ENCODE data around the gene LRRC55. TPM values are rescaled to one million over a fixed set of nuclear protein-coding genes. Genes with fewer than 3 reads are reported as not detected.

LRRC55 gene
- total RNA-seq, 1 experiment from 2014 or later = not detected

DNA sequence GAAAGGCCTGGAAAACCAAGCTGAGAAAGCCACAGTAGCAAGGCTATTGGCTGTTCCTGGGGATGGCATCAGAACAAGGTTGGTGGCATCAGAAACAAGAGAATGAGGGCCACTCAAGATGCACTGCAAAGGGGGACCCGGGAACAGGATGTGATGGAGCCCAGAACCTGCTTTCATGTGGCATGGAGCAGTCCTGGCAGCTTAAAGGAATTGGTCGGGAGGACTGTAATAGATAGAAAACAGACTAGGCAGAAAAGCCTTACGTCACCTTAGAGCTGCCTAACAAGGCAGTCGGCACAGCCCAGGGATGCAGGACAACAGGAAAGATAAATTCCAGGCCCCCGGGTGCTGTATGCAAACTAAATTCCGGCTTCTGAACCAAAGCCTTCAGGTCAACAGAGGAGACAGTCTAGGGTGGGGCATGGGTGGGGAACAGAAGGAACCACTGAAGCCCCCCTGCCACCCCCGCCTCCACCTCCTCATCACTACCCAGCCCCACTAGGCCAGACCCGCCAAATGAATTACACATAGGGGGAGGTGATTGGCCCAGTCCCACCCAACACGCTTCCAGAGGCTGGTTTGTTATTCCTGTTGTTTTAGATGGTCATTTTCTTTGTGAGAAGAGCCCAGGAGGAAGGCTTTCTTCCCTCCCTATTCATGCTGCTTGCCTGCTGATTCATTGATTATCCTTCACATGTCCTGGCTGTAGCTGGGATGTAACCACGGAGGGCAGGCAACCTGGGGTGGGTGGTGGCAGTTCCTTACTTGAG lies 25.7 kb upstream of the LRRC55 start:
- no peak for DNase-seq
- Histone ChIP-seq H3K27ac (ENCODE audit: low read length) (no peak overlapping the region), H3K9ac (ENCODE audit: low read length) (no peak overlapping the region), H3K9me2 (replicated peaks; ENCODE audit: insufficient read depth, low read length) (no peaks in the 10 kb centered on the region), H3K9me3 (ENCODE audit: low read length) (no peaks in the 10 kb centered on the region), H3K4me3 (ENCODE audit: low read length) (no peak overlapping the region), H3K36me3 (ENCODE audit: insufficient read depth, low read length) (no peaks in the 10 kb centered on the region), H3K4me2 (ENCODE audit: low read depth, low read length, poor library complexity, severe bottlenecking) (no peak overlapping the region), H3K4me1 (ENCODE audit: low read length) (peaks cover 8% of the 10 kb centered on the region), H3K27me3 (ENCODE audit: low read length) (no peaks in the 10 kb centered on the region), H4K20me1 (ENCODE audit: insufficient read depth, low read depth, low read length) (no peaks in the 10 kb centered on the region), H2AFZ (ENCODE audit: low read length) (no peak overlapping the region), H3K79me2 (ENCODE audit: low read length) (no peaks in the 10 kb centered on the region)

DNA sequence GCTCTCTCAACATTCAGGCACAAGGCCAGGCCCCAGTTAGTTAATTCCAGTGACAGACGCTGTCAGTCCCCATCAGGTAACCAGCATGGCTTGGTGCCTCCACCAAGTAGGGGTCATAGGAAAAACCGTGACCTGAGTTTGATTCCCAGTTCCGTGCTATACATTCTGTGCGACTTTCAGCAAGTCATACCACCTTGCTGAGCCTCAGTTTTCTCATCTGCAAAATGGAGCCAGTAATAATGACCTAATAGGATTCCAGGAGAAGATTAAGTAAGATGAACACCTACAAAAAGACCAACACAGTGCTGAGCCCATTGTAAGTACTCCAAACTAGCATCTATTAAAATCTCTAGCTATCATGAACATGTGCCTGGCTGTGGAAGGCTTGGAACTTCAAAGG lies 24.8 kb upstream of the LRRC55 start:
- Histone ChIP-seq H3K27ac (ENCODE audit: low read length) (no peak overlapping the region), H3K27me3 (ENCODE audit: low read length) (no peaks in the 10 kb centered on the region), H3K9me3 (ENCODE audit: low read length) (no peaks in the 10 kb centered on the region), H3K4me3 (ENCODE audit: low read length) (no peak overlapping the region), H4K20me1 (ENCODE audit: insufficient read depth, low read depth, low read length) (no peaks in the 10 kb centered on the region), H3K36me3 (ENCODE audit: insufficient read depth, low read length) (no peaks in the 10 kb centered on the region), H3K9me2 (replicated peaks; ENCODE audit: insufficient read depth, low read length) (no peaks in the 10 kb centered on the region), H2AFZ (ENCODE audit: low read length) (no peak overlapping the region), H3K9ac (ENCODE audit: low read length) (no peak overlapping the region), H3K79me2 (ENCODE audit: low read length) (no peaks in the 10 kb centered on the region), H3K4me2 (ENCODE audit: low read depth, low read length, poor library complexity, severe bottlenecking) (no peak overlapping the region), H3K4me1 (ENCODE audit: low read length) (peaks cover 8% of the 10 kb centered on the region)
- no peak for DNase-seq

DNA sequence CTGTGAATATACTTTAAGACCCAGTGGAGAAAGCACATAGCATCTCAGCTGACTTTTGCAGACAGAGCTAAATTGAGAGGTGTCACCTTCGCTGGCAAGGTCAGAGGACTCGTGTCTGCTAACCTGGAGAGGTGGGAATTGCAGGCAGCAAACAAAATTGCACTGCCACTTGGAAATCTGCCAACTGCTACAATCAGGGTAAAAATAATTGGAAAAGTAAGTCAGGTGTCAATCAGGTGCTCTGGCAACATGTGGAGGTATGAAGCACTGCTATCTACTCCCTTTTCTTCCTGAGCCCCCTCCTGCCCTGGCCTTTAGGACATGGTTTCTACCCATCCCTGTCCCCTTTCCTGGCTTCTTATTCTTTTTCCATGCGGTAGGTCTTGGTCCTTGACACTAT lies 24.1 kb upstream of the LRRC55 start:
- H3K9me3 ChIP-seq (ENCODE audit: low read length) = no peaks in the 10 kb centered on the region
- H4K20me1 ChIP-seq (ENCODE audit: insufficient read depth, low read depth, low read length) = no peaks in the 10 kb centered on the region
- H3K4me3 ChIP-seq (ENCODE audit: low read length) = no peak overlapping the region
- H3K79me2 ChIP-seq (ENCODE audit: low read length) = no peaks in the 10 kb centered on the region
- no peaks in the 10 kb centered on the region for H3K27me3 ChIP-seq (ENCODE audit: low read length)
- H3K4me2 ChIP-seq (ENCODE audit: low read depth, low read length, poor library complexity, severe bottlenecking) = no peak overlapping the region
- H3K9me2 ChIP-seq (replicated peaks; ENCODE audit: insufficient read depth, low read length) = no peaks in the 10 kb centered on the region
- no peak overlapping the region for H3K9ac ChIP-seq (ENCODE audit: low read length)
- H2AFZ ChIP-seq (ENCODE audit: low read length) = no peak overlapping the region
- no peaks in the 10 kb centered on the region for H3K36me3 ChIP-seq (ENCODE audit: insufficient read depth, low read length)
- no peak overlapping the region for H3K27ac ChIP-seq (ENCODE audit: low read length)
- H3K4me1 ChIP-seq (ENCODE audit: low read length) = peaks cover 8% of the 10 kb centered on the region
- DNase-seq = no peak

DNA sequence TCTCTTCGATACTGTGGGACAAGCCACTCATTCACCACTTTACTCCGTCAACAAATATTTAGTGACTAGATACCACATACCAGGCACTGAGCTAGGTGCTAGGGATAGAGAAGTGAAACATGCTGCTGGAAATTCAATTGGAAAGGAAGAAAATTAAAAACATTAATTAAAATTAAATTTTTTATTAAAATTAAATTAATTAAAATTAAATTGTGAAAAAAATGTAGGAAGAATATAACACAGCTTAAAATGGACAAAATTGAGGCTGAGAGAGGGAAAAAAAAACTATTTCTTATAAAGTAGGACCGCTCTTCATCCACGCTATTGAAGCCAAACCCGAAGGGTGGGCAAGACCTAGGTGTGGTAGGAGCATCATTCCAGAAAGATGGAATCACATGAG lies 23.6 kb upstream of the LRRC55 start:
- H2AFZ ChIP-seq (ENCODE audit: low read length) = no peak overlapping the region
- H3K4me1 ChIP-seq (ENCODE audit: low read length) = peaks cover 8% of the 10 kb centered on the region
- H3K4me2 ChIP-seq (ENCODE audit: low read depth, low read length, poor library complexity, severe bottlenecking) = no peak overlapping the region
- H4K20me1 ChIP-seq (ENCODE audit: insufficient read depth, low read depth, low read length) = no peaks in the 10 kb centered on the region
- H3K36me3 ChIP-seq (ENCODE audit: insufficient read depth, low read length) = no peaks in the 10 kb centered on the region
- no peak for DNase-seq
- no peak overlapping the region for H3K27ac ChIP-seq (ENCODE audit: low read length)
- H3K4me3 ChIP-seq (ENCODE audit: low read length) = no peak overlapping the region
- no peaks in the 10 kb centered on the region for H3K79me2 ChIP-seq (ENCODE audit: low read length)
- H3K9me3 ChIP-seq (ENCODE audit: low read length) = no peaks in the 10 kb centered on the region
- H3K9me2 ChIP-seq (replicated peaks; ENCODE audit: insufficient read depth, low read length) = no peaks in the 10 kb centered on the region
- no peaks in the 10 kb centered on the region for H3K27me3 ChIP-seq (ENCODE audit: low read length)
- no peak overlapping the region for H3K9ac ChIP-seq (ENCODE audit: low read length)

DNA sequence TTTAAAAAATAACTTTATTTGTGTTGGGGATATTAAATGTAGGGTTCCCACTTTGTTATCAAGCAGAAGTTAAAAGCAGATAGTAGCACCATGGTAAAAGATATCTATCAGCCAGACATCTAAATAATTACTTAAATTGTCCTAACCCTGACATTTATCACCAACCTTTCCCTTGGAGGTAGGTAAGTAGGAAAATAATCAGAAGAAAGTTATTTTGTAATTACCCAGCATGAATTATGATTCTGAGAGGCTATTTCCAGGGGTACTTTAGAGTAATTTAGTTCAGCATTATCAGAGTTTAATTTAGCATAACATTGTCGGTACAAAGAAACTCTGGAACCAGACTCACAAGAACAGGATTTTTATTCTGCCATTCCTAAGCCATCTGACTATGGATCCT lies 23.2 kb upstream of the LRRC55 start:
- DNase-seq = no peak
- Histone ChIP-seq H3K4me1 (ENCODE audit: low read length) (peaks cover 8% of the 10 kb centered on the region), H4K20me1 (ENCODE audit: insufficient read depth, low read depth, low read length) (no peaks in the 10 kb centered on the region), H3K4me2 (ENCODE audit: low read depth, low read length, poor library complexity, severe bottlenecking) (no peak overlapping the region), H3K9ac (ENCODE audit: low read length) (no peak overlapping the region), H3K4me3 (ENCODE audit: low read length) (no peak overlapping the region), H3K36me3 (ENCODE audit: insufficient read depth, low read length) (no peaks in the 10 kb centered on the region), H3K79me2 (ENCODE audit: low read length) (no peaks in the 10 kb centered on the region), H2AFZ (ENCODE audit: low read length) (no peak overlapping the region), H3K27me3 (ENCODE audit: low read length) (no peaks in the 10 kb centered on the region), H3K9me2 (replicated peaks; ENCODE audit: insufficient read depth, low read length) (no peaks in the 10 kb centered on the region), H3K27ac (ENCODE audit: low read length) (no peak overlapping the region), H3K9me3 (ENCODE audit: low read length) (no peaks in the 10 kb centered on the region)

DNA sequence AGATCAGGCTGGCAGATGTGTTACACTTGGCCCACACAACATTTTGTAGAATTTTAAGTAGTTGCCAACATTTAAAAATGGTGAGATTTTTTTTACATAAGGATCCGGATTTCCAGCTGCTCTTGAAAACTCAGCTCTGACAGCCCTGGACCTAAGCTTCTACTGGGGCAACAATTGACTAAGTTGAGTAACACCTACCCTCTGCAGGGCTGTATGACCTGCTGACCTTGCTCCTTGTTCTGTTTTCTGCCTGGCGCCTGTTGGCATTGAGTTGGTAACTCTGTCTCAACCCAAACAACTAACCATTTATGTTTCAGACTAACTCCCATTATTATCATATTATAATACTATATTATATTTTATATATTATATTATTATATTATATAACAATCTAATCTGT lies 21.1 kb upstream of the LRRC55 start:
- Histone ChIP-seq H3K9ac (ENCODE audit: low read length) (no peak overlapping the region), H3K4me3 (ENCODE audit: low read length) (no peak overlapping the region), H3K9me3 (ENCODE audit: low read length) (no peaks in the 10 kb centered on the region), H3K4me1 (ENCODE audit: low read length) (peaks cover 3% of the 10 kb centered on the region), H3K27me3 (ENCODE audit: low read length) (no peaks in the 10 kb centered on the region), H3K9me2 (replicated peaks; ENCODE audit: insufficient read depth, low read length) (no peaks in the 10 kb centered on the region), H3K27ac (ENCODE audit: low read length) (no peak overlapping the region), H3K4me2 (ENCODE audit: low read depth, low read length, poor library complexity, severe bottlenecking) (no peak overlapping the region), H2AFZ (ENCODE audit: low read length) (no peak overlapping the region), H3K36me3 (ENCODE audit: insufficient read depth, low read length) (no peaks in the 10 kb centered on the region), H3K79me2 (ENCODE audit: low read length) (no peaks in the 10 kb centered on the region), H4K20me1 (ENCODE audit: insufficient read depth, low read depth, low read length) (no peaks in the 10 kb centered on the region)
- DNase-seq = no peak

DNA sequence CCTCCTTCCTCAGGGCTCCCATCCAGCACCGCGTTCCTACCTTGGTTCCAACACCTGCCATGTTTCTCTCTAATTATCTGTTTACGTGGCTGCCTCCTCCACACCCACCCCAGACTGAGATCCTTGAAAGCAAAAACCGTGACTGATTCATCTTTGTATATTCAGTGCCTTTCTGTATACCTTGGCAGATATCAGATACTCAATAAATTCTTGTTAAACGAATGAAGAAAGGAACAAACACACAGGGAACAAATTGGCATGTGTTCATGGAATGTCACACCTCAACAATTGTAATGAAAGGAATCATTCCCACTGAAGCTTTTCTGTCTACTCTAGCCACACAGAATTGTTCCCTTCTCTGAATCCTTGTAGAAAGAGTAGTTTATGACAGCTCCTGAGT lies 20.4 kb upstream of the LRRC55 start:
- no peak overlapping the region for H3K4me2 ChIP-seq (ENCODE audit: low read depth, low read length, poor library complexity, severe bottlenecking)
- no peak overlapping the region for H3K4me3 ChIP-seq (ENCODE audit: low read length)
- H3K4me1 ChIP-seq (ENCODE audit: low read length) = no peaks in the 10 kb centered on the region

DNA sequence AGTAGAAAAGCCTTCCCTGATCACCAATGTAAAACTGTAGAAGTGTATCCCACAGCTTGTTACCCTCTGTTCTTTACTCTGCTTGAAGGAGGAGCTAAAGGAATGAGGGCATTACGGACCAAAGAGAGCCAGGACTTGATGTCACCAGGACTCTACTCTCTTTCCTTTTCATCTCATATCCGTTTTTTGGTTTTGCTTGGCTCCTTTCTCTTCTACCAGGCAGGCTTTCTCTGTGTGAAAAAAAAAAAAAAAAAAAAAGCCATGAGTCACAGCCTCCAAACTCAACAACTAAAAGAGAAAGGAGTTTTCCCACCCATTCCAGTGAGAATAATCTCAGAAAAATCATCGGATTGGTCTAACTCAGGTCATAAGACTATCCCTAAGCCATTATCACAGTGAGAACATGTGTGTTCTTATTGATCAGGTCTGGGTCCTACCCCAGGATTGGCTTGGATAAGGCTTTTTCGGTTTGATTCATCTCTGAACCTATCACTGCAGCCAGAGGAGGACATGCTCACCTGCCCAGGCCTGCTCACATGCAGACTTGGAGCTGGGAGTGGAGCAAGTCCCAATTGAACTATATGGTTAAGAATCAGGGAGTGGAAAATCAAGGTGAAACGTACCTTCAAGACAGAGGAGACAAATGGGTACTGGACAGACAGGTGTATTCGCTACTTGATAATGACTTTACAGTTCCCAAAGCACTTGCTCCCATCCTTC lies 19.4 kb upstream of the LRRC55 start:
- no peak overlapping the region for H3K27ac ChIP-seq (ENCODE audit: low read length)
- no peaks in the 10 kb centered on the region for H3K27me3 ChIP-seq (ENCODE audit: low read length)
- no peaks in the 10 kb centered on the region for H3K4me1 ChIP-seq (ENCODE audit: low read length)
- H3K9ac ChIP-seq (ENCODE audit: low read length) = no peak overlapping the region
- H3K36me3 ChIP-seq (ENCODE audit: insufficient read depth, low read length) = no peaks in the 10 kb centered on the region
- no peaks in the 10 kb centered on the region for H3K9me3 ChIP-seq (ENCODE audit: low read length)
- H3K79me2 ChIP-seq (ENCODE audit: low read length) = no peaks in the 10 kb centered on the region
- H3K9me2 ChIP-seq (replicated peaks; ENCODE audit: insufficient read depth, low read length) = no peaks in the 10 kb centered on the region
- H3K4me3 ChIP-seq (ENCODE audit: low read length) = no peak overlapping the region
- DNase-seq = no peak
- H2AFZ ChIP-seq (ENCODE audit: low read length) = no peak overlapping the region
- no peaks in the 10 kb centered on the region for H4K20me1 ChIP-seq (ENCODE audit: insufficient read depth, low read depth, low read length)
- H3K4me2 ChIP-seq (ENCODE audit: low read depth, low read length, poor library complexity, severe bottlenecking) = no peak overlapping the region

More for the DNA sequence above, 20.4 kb upstream of the LRRC55 start:
- no peak overlapping the region for H3K9ac ChIP-seq (ENCODE audit: low read length)
- no peaks in the 10 kb centered on the region for H3K9me2 ChIP-seq (replicated peaks; ENCODE audit: insufficient read depth, low read length)
- no peak for DNase-seq
- no peaks in the 10 kb centered on the region for H4K20me1 ChIP-seq (ENCODE audit: insufficient read depth, low read depth, low read length)
- no peaks in the 10 kb centered on the region for H3K27me3 ChIP-seq (ENCODE audit: low read length)
- H3K36me3 ChIP-seq (ENCODE audit: insufficient read depth, low read length) = no peaks in the 10 kb centered on the region
- H2AFZ ChIP-seq (ENCODE audit: low read length) = no peak overlapping the region
- no peaks in the 10 kb centered on the region for H3K9me3 ChIP-seq (ENCODE audit: low read length)
- no peaks in the 10 kb centered on the region for H3K79me2 ChIP-seq (ENCODE audit: low read length)
- no peak overlapping the region for H3K27ac ChIP-seq (ENCODE audit: low read length)
